Upper lobe of right lung (tissue), 1 donor: ENCODE measurements around the gene ACTN2. TPM values are rescaled to one million over a fixed set of nuclear protein-coding genes. Genes with fewer than 3 reads are reported as not detected.

ENCODE experiments used
- ATAC-seq: fragments of 200-7000 bp; cut with Tn5 transposase; one replicate; pipeline ENCODE4 v1.9.1; 2020; ENCODE audit warnings: mild to moderate bottlenecking, moderate library complexity
- DNase-seq: peaks from one replicate; pipeline ENCODE4 v3.0.0-alpha.2; 2020
- H3K27ac ChIP-seq: fragments of 200-600 bp; one replicate; pipeline ENCODE4 v1.8.0; 2022
- H3K27me3 ChIP-seq: fragments of 200-600 bp; one replicate; pipeline ENCODE4 v1.8.0; 2022; ENCODE audit warnings: mild to moderate bottlenecking
- H3K36me3 ChIP-seq: fragments of 200-600 bp; one replicate; pipeline ENCODE4 v1.8.0; 2022
- H3K4me1 ChIP-seq: fragments of 200-600 bp; one replicate; pipeline ENCODE4 v1.8.0; 2022
- H3K4me3 ChIP-seq: fragments of 200-600 bp; one replicate; pipeline ENCODE4 v1.8.0; 2022; ENCODE audit warnings: mild to moderate bottlenecking
- H3K9me3 ChIP-seq: fragments of 200-600 bp; one replicate; pipeline ENCODE4 v1.8.0; 2022
- CTCF ChIP-seq: fragments of 200-600 bp; IDR thresholded peaks from one replicate; pipeline ENCODE4 v1.8.0; 2022; ENCODE audit warnings: antibody characterized with exemption
- intact Hi-C: fragments of 100-400 bp; cut with DNase I; formaldehyde crosslinking; loops from one replicate; pipeline ENCODE4 v1.11.0; 2022
- total RNA-seq: library from RNA; stranded (reverse); fragmentation: NEBNext Ultra II Directional; extraction: Animal tissue kit (Norgen Biotek cat#: 25700); gene quantifications from one replicate; pipeline ENCODE4 v1.2.1, GENCODE V29; 2021
- donor health status: DM: no; HTN: yes; CAD: no; lungs with severe emphysema.

Gene ACTN2
- total RNA-seq, 1 donor from 2014 or later = 2.8 TPM

GRCh38 chr1:236670060-236670459 is 16.2 kb upstream of the ACTN2 start:
- H3K4me1 ChIP-seq = no peaks in the 10 kb centered on the region
- H3K36me3 ChIP-seq = no peaks in the 10 kb centered on the region
- DNase-seq (no peak), ATAC-seq (no peak)
- H3K9me3 ChIP-seq = no peaks in the 10 kb centered on the region
- no peak overlapping the region for H3K4me3 ChIP-seq
- H3K27ac ChIP-seq = no peak overlapping the region
- intact Hi-C loops = no loop called here
- TF ChIP-seq CTCF = no peak
- no peaks in the 10 kb centered on the region for H3K27me3 ChIP-seq

GRCh38 chr1:236673289-236673919 is 12.9 kb upstream of the ACTN2 start:
- no peak for TF ChIP-seq CTCF
- no peak for ATAC-seq
- H3K4me3 ChIP-seq = no peak overlapping the region
- H3K36me3 ChIP-seq = no peaks in the 10 kb centered on the region
- no peak overlapping the region for H3K27ac ChIP-seq
- H3K27me3 ChIP-seq = no peaks in the 10 kb centered on the region
- H3K4me1 ChIP-seq = no peaks in the 10 kb centered on the region
- H3K9me3 ChIP-seq = no peaks in the 10 kb centered on the region
- no peak for DNase-seq
- intact Hi-C loops = no loop called here

GRCh38 chr1:236677641-236678235 is 8.6 kb upstream of the ACTN2 start:
- no peaks in the 10 kb centered on the region for H3K4me1 ChIP-seq
- H3K9me3 ChIP-seq = no peaks in the 10 kb centered on the region
- intact Hi-C loops = no loop called here
- H3K4me3 ChIP-seq = no peak overlapping the region
- no peaks in the 10 kb centered on the region for H3K36me3 ChIP-seq
- H3K27me3 ChIP-seq = no peaks in the 10 kb centered on the region
- TF ChIP-seq CTCF = no peak
- peak; percentile 71 for ATAC-seq
- no peak for DNase-seq
- H3K27ac ChIP-seq = no peak overlapping the region

GRCh38 chr1:236681219-236681618 is 5.1 kb upstream of the ACTN2 start:
- Histone ChIP-seq H3K36me3 (no peaks in the 10 kb centered on the region), H3K4me3 (no peak overlapping the region), H3K27me3 (no peaks in the 10 kb centered on the region), H3K9me3 (no peaks in the 10 kb centered on the region), H3K27ac (no peak overlapping the region), H3K4me1 (no peaks in the 10 kb centered on the region)
- intact Hi-C loops = no loop called here
- DNase-seq = no peak
- TF ChIP-seq CTCF = no peak
- ATAC-seq = no peak

- Histone ChIP-seq H3K4me1 (peaks cover 5% of the 10 kb centered on the region), H3K4me3 (no peak overlapping the region), H3K9me3 (no peaks in the 10 kb centered on the region), H3K27ac (no peak overlapping the region), H3K36me3 (no peaks in the 10 kb centered on the region), H3K27me3 (peaks cover 29% of the 10 kb centered on the region)
- DNase-seq (no peak), ATAC-seq (no peak)
- intact Hi-C loops = no loop called here
- no peak for TF ChIP-seq CTCF
These were observed 938 bp upstream of the ACTN2 start for GRCh38 chr1:236685205-236685916.
